Right cardiac atrium (tissue), 5 donors: Measurements from ENCODE around the gene HOXC12. TPM values are rescaled to one million over a fixed set of nuclear protein-coding genes. Genes with fewer than 3 reads are reported as not detected.

Experiments
- ATAC-seq, 2 donors: fragments of 200-7000 bp; cut with Tn5 transposase; one replicate each; pipeline versions ENCODE4 v1.8.0 to v1.9.1; 2020; ENCODE audit warnings: moderate library complexity in 2 of 2, mild to moderate bottlenecking in 1 of 2
- DNase-seq, 3 donors: peaks; one replicate each; pipeline ENCODE4 v3.0.0-alpha.2; 2020
- H3K27ac ChIP-seq: one replicate; pipeline ENCODE4 v1.5.1; 2013; ENCODE audit warnings: mild to moderate bottlenecking, low read length, control low read depth, moderate library complexity
- H3K27me3 ChIP-seq: one replicate; pipeline ENCODE4 v1.6.1; 2013; ENCODE audit not compliant: control insufficient read depth, insufficient read depth
- H3K4me1 ChIP-seq: one replicate; pipeline ENCODE4 v1.6.1; 2013; ENCODE audit warnings: low read length; ENCODE audit not compliant: control insufficient read depth, insufficient read depth
- H3K4me3 ChIP-seq: one replicate; pipeline ENCODE4 v1.5.1; 2013; ENCODE audit warnings: low read length, control low read depth
- H3K9me3 ChIP-seq: one replicate; pipeline ENCODE4 v1.6.1; 2013; ENCODE audit warnings: low read length; ENCODE audit not compliant: control insufficient read depth
- WGBS: extraction: QIAGEN DNeasy Blood & Tissue Kit; methylation state at CpG from one replicate; pipeline ENCODE4 v1.1.7; 2013; 5-methylcytosine and 5-hydroxymethylcytosine counted together
- intact Hi-C, 4 donors: fragments of 100-400 bp; cut with DNase I; formaldehyde crosslinking; loops; one replicate each; pipeline versions ENCODE4 v1.11.0 to v1.14.0; 2022 to 2023
- long read RNA-seq, 4 donors: library from polyadenylated mRNA; unstranded; transcript quantifications; one replicate each; pipeline ENCODE4 v2.0.0, GENCODE V29; 2020 to 2021
- polyA plus RNA-seq: library from polyadenylated mRNA; stranded (reverse); fragments of 200-250 nt; gene quantifications from one replicate; pipeline ENCODE4 v1.2.3, GENCODE V29; 2013
- total RNA-seq, 4 donors: library from RNA; stranded (reverse); fragmentation: NEBNext Ultra II Directional; extraction: Animal tissue kit (Norgen Biotek cat#: 25700); gene quantifications; one replicate each; pipeline ENCODE4 v1.2.1, GENCODE V29; 2021
- donor health status: healthy with polysubstance abuse.
- donor health status: DM: no; HTN: yes; CAD: no.
- donor health status: DM: no; HTN: no; CAD: no.
- donor health status: DM: no; HTN: yes; CAD: no; lungs with severe emphysema.
- donor health status: DM: yes; HTN: yes; CAD: no.

The HOXC12 gene
- total RNA-seq (not detected), polyA plus RNA-seq (not detected)
- long read RNA-seq, donor 1 = 0 reads
- long read RNA-seq, donor 2 = 0 reads
- long read RNA-seq, donor 3 = 0 reads
- long read RNA-seq, donor 4 = 0 reads

GRCh38 chr12:53954694-53955035 lies at the start of gene HOXC12:
Gene HOXC12 (plus strand): TSS chr12:53954903. CDS start chr12:53954930, 27 bp downstream.
- intact Hi-C loops = no loop called here
- H3K4me1 ChIP-seq = no peaks in the 10 kb centered on the region
- DNase-seq (no peak), ATAC-seq (no peak)
- H3K9me3 ChIP-seq = no peaks in the 10 kb centered on the region
- 2% methylated on average over 20 of the region's 20 CpGs for WGBS
- no peaks in the 10 kb centered on the region for H3K27me3 ChIP-seq
- no peak within 1 kb of the TSS for H3K27ac ChIP-seq
- H3K4me3 ChIP-seq = no peak within 1 kb of the TSS

- H3K4me1 ChIP-seq = no peaks in the 10 kb centered on the region
- DNase-seq = no peak
- no peak for ATAC-seq
- H3K9me3 ChIP-seq = no peaks in the 10 kb centered on the region
- intact Hi-C loops = no loop called here
- no peak overlapping the region for H3K4me3 ChIP-seq
- H3K27me3 ChIP-seq = no peaks in the 10 kb centered on the region
- H3K27ac ChIP-seq = no peak overlapping the region
- 67% methylated on average over 3 of the region's 3 CpGs for WGBS
These were observed 47.6 kb upstream of the HOXC12 start for GRCh38 chr12:53907103-53907502.

- Histone ChIP-seq H3K4me3 (no peak overlapping the region), H3K27ac (no peak overlapping the region), H3K9me3 (peaks cover 2% of the 10 kb centered on the region), H3K4me1 (no peaks in the 10 kb centered on the region), H3K27me3 (peaks cover 17% of the 10 kb centered on the region)
- no peak for ATAC-seq
- no peak for DNase-seq
- WGBS = 72% methylated on average over 5 of the region's 5 CpGs
- intact Hi-C loops = no loop called here
These were observed 37.7 kb upstream of the HOXC12 start for GRCh38 chr12:53916788-53917655.

GRCh38 chr12:53924521-53925405 lies 29.9 kb upstream of the HOXC12 start:
- no peaks in the 10 kb centered on the region for H3K4me1 ChIP-seq
- no peak overlapping the region for H3K4me3 ChIP-seq
- H3K27me3 ChIP-seq = peaks cover 21% of the 10 kb centered on the region
- no peak for ATAC-seq
- no peak overlapping the region for H3K27ac ChIP-seq
- intact Hi-C loops = no loop called here
- 26% methylated on average over 2 of the region's 2 CpGs for WGBS
- DNase-seq = no peak
- peaks cover 1% of the 10 kb centered on the region for H3K9me3 ChIP-seq

GRCh38 chr12:53927220-53928029 lies 27.3 kb upstream of the HOXC12 start:
- intact Hi-C loops = no loop called here
- Histone ChIP-seq H3K9me3 (peaks cover 1% of the 10 kb centered on the region), H3K27ac (no peak overlapping the region), H3K4me1 (no peaks in the 10 kb centered on the region), H3K27me3 (peaks cover 21% of the 10 kb centered on the region), H3K4me3 (no peak overlapping the region)
- DNase-seq (no peak), ATAC-seq (no peak)
- 4% methylated on average over 45 of the region's 45 CpGs for WGBS

- no peak for ATAC-seq
- H3K27ac ChIP-seq = no peak overlapping the region
- H3K4me1 ChIP-seq = no peaks in the 10 kb centered on the region
- H3K4me3 ChIP-seq = no peak overlapping the region
- 5% methylated on average over 31 of the region's 31 CpGs for WGBS
- H3K27me3 ChIP-seq = peaks cover 21% of the 10 kb centered on the region
- H3K9me3 ChIP-seq = peaks cover 1% of the 10 kb centered on the region
- intact Hi-C loops = no loop called here
- no peak for DNase-seq
These were observed 26.5 kb upstream of the HOXC12 start for GRCh38 chr12:53928054-53928835.

GRCh38 chr12:53929527-53929926 lies 25.2 kb upstream of the HOXC12 start:
- no peak for ATAC-seq
- WGBS = 11% methylated on average over 4 of the region's 4 CpGs
- no peak overlapping the region for H3K27ac ChIP-seq

GRCh38 chr12:53930591-53931255 lies 24.0 kb upstream of the HOXC12 start:
- ATAC-seq = no peak
- peaks cover 19% of the 10 kb centered on the region for H3K27me3 ChIP-seq
- H3K9me3 ChIP-seq = no peaks in the 10 kb centered on the region
- no peak for DNase-seq
- intact Hi-C loops = no loop called here
- no peaks in the 10 kb centered on the region for H3K4me1 ChIP-seq
- no peak overlapping the region for H3K4me3 ChIP-seq
- H3K27ac ChIP-seq = no peak overlapping the region
- WGBS = 5% methylated on average over 30 of the region's 30 CpGs

More at GRCh38 chr12:53929527-53929926, 25.2 kb upstream of the HOXC12 start:
- H3K27me3 ChIP-seq = peaks cover 21% of the 10 kb centered on the region
- intact Hi-C loops = no loop called here
- no peak overlapping the region for H3K4me3 ChIP-seq
- peaks cover 1% of the 10 kb centered on the region for H3K9me3 ChIP-seq
- H3K4me1 ChIP-seq = no peaks in the 10 kb centered on the region
- no peak for DNase-seq

GRCh38 chr12:53931844-53932581 lies 22.7 kb upstream of the HOXC12 start:
- WGBS = 32% methylated on average over 4 of the region's 4 CpGs
- Histone ChIP-seq H3K4me3 (no peak overlapping the region), H3K27me3 (peaks cover 12% of the 10 kb centered on the region), H3K27ac (no peak overlapping the region), H3K4me1 (no peaks in the 10 kb centered on the region), H3K9me3 (no peaks in the 10 kb centered on the region)
- intact Hi-C loops = no loop called here
- no peak for DNase-seq
- no peak for ATAC-seq
